Measurements from ENCODE around the gene SGTA.

The SGTA gene

DNA sequence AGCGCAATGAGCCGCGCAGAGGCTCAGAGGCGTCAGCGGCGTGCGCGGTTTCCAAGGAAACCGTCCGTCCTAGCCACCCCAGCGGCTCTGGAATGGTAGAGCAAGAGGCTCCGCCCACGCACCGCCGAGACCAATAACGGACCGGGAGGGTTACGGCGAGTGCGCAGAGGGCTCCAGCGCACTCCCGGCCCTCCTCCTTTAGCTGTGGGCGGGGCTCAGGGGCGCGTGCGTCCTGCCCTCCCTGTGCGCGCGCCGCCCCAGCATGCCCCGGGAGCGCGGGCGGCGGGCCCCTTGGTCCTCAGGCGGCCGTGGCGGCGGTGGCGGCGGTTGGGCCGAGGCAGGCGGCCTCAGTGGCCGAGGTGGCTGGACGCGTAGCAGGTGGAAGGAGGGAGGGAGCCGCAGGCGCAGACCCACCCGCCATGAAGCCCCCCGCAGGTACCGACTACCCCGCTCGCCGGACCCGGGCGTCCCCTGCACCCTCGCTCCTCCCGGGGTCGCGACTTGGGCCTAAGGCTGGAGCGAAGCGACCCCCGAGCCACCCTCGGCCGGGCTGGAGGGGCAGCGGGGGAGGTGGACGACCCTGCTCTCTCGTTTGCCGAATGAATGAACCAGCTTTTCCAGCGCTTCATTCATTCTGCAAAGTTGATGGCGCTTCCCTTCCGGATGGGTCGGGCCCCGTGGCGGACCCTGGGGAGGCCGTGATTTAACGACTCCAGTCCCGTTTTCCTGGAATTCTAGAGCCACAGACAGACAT is 2.3 kb upstream of the SGTA start, which contains the start of gene THOP1:
Gene THOP1 (plus strand): TSS at position 260 of the 754 bp plus-strand sequence. CDS start 160 bp downstream, at position 420.
- Histone ChIP-seq H3K27me3 (ENCODE audit: insufficient read depth, low read length) (no peaks in the 10 kb centered on the region), H3K79me2 (ENCODE audit: insufficient read depth, low read length) (peaks cover 49% of the 10 kb centered on the region), H3K36me3 (ENCODE audit: insufficient read depth, low read length) (peaks cover 27% of the 10 kb centered on the region), H4K20me1 (ENCODE audit: insufficient read depth, low read length) (no peaks in the 10 kb centered on the region), H3K4me2 (ENCODE audit: low read length) (peak within 1 kb of the TSS; percentile 90), H3K4me1 (ENCODE audit: insufficient read depth, low read length, severe bottlenecking) (peaks cover 62% of the 10 kb centered on the region), H3K4me3 (ENCODE audit: low read depth, low read length, poor library complexity, severe bottlenecking) (peak within 1 kb of the TSS; percentile 100), H3K27ac (ENCODE audit: low read depth, low read length, poor library complexity, severe bottlenecking) (peak within 1 kb of the TSS; percentile 76), H3K9me2 (ENCODE audit: low read depth, low read length) (no peaks in the 10 kb centered on the region), H3K9ac (ENCODE audit: low read length) (peak within 1 kb of the TSS; percentile 99), H2AFZ (ENCODE audit: low read length) (no peak within 1 kb of the TSS), H3F3A (ENCODE audit: insufficient read depth, low read length) (no peaks in the 10 kb centered on the region), H3K9me3 (ENCODE audit: low read length) (no peaks in the 10 kb centered on the region)
- TF ChIP-seq, protein P1, sequence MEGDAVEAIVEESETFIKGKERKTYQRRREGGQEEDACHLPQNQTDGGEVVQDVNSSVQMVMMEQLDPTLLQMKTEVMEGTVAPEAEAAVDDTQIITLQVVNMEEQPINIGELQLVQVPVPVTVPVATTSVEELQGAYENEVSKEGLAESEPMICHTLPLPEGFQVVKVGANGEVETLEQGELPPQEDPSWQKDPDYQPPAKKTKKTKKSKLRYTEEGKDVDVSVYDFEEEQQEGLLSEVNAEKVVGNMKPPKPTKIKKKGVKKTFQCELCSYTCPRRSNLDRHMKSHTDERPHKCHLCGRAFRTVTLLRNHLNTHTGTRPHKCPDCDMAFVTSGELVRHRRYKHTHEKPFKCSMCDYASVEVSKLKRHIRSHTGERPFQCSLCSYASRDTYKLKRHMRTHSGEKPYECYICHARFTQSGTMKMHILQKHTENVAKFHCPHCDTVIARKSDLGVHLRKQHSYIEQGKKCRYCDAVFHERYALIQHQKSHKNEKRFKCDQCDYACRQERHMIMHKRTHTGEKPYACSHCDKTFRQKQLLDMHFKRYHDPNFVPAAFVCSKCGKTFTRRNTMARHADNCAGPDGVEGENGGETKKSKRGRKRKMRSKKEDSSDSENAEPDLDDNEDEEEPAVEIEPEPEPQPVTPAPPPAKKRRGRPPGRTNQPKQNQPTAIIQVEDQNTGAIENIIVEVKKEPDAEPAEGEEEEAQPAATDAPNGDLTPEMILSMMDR (IDR thresholded peaks at IDR 0.05; ENCODE audit: low read length), result no peak
- no peak for TF ChIP-seq EZH2 (IDR thresholded peaks at IDR 0.05; ENCODE audit: borderline replicate concordance, low read length)

GRCh38 chr19:2783781-2784145 is 690 bp upstream of the SGTA start:
- H3K9me3 ChIP-seq (ENCODE audit: low read length), result no peaks in the 10 kb centered on the region
- no peak for TF ChIP-seq EZH2 (IDR thresholded peaks at IDR 0.05; ENCODE audit: borderline replicate concordance, low read length)
- TF ChIP-seq, protein P1 (IDR thresholded peaks at IDR 0.05; ENCODE audit: low read length), result no peak

GRCh38 chr19:2782329-2782935 is 641 bp downstream of the SGTA start:
- peaks cover 45% of the 10 kb centered on the region for H3K4me1 ChIP-seq (ENCODE audit: insufficient read depth, low read length, severe bottlenecking)
- H3K9me2 ChIP-seq (ENCODE audit: low read depth, low read length), result no peaks in the 10 kb centered on the region
- no peaks in the 10 kb centered on the region for H4K20me1 ChIP-seq (ENCODE audit: insufficient read depth, low read length)
- peak overlapping the region; percentile 89 for H3K4me3 ChIP-seq (ENCODE audit: low read depth, low read length, poor library complexity, severe bottlenecking)
- H3K27me3 ChIP-seq (ENCODE audit: insufficient read depth, low read length), result no peaks in the 10 kb centered on the region
- no peaks in the 10 kb centered on the region for H3K9me3 ChIP-seq (ENCODE audit: low read length)
- peak overlapping the region; percentile 89 for H3K4me2 ChIP-seq (ENCODE audit: low read length)
- H3F3A ChIP-seq (ENCODE audit: insufficient read depth, low read length), result no peaks in the 10 kb centered on the region
- TF ChIP-seq EZH2 (IDR thresholded peaks at IDR 0.05; ENCODE audit: borderline replicate concordance, low read length), result no peak
- TF ChIP-seq, protein P1 (IDR thresholded peaks at IDR 0.05; ENCODE audit: low read length), result no peak
- H3K79me2 ChIP-seq (ENCODE audit: insufficient read depth, low read length), result peaks cover 72% of the 10 kb centered on the region
- H2AFZ ChIP-seq (ENCODE audit: low read length), result no peak overlapping the region
- H3K27ac ChIP-seq (ENCODE audit: low read depth, low read length, poor library complexity, severe bottlenecking), result peak overlapping the region; percentile 33
- H3K9ac ChIP-seq (ENCODE audit: low read length), result peak overlapping the region; percentile 91
- peaks cover 15% of the 10 kb centered on the region for H3K36me3 ChIP-seq (ENCODE audit: insufficient read depth, low read length)

More at GRCh38 chr19:2783781-2784145, 690 bp upstream of the SGTA start:
- Histone ChIP-seq H3K9ac (ENCODE audit: low read length) (peak overlapping the region; percentile 40; the same call in 1 of the 2 replicates), H3K4me2 (ENCODE audit: low read length) (peak overlapping the region; percentile 58), H3K4me3 (ENCODE audit: low read depth, low read length, poor library complexity, severe bottlenecking) (peak overlapping the region; percentile 89), H3K9me2 (ENCODE audit: low read depth, low read length) (no peaks in the 10 kb centered on the region), H3K36me3 (ENCODE audit: insufficient read depth, low read length) (peaks cover 23% of the 10 kb centered on the region; the same call in 1 of the 2 replicates), H3K27me3 (ENCODE audit: insufficient read depth, low read length) (no peaks in the 10 kb centered on the region), H3K79me2 (ENCODE audit: insufficient read depth, low read length) (peaks cover 63% of the 10 kb centered on the region), H2AFZ (ENCODE audit: low read length) (no peak overlapping the region; the same call in 1 of the 2 replicates), H3F3A (ENCODE audit: insufficient read depth, low read length) (no peaks in the 10 kb centered on the region), H3K27ac (ENCODE audit: low read depth, low read length, poor library complexity, severe bottlenecking) (peak overlapping the region; percentile 76), H4K20me1 (ENCODE audit: insufficient read depth, low read length) (no peaks in the 10 kb centered on the region), H3K4me1 (ENCODE audit: insufficient read depth, low read length, severe bottlenecking) (peaks cover 54% of the 10 kb centered on the region)

Data from OCI-LY1 (cell line).